Endothelial cell of umbilical vein (primary cell): Measurements from ENCODE around the gene RASL12. TPM values are rescaled to one million over a fixed set of nuclear protein-coding genes. Genes with fewer than 3 reads are reported as not detected.

ENCODE experiments used
- BruUV-seq: library from RNA; stranded (reverse); fragments of 400-500 nt; replicated peaks from 2 replicates; lab custom pipeline; 2021; lab: Mats Ljungman, UMichigan
- CTCF ChIA-PET: fragments of 300-600, 350-600 bp; sonication (Branson Sonifier 250); formaldehyde crosslinking; loops from one replicate; lab custom pipeline; 2021; ENCODE audit warnings: antibody characterized with exemption, inconsistent platforms; lab: Charles Lee
- POLR2A ChIA-PET: fragments of 300-600, 350-600 bp; sonication (Branson Sonifier 250); formaldehyde crosslinking; loops from one replicate; lab custom pipeline; 2021; ENCODE audit warnings: antibody characterized with exemption, inconsistent platforms; lab: Charles Lee
- DNase-seq: peaks from one replicate; pipeline ENCODE4 v3.0.0-alpha.2; 2011; ENCODE audit warnings: low read depth, low spot score
- FAIRE-seq: peaks from 2 replicates; lab custom pipeline; 2011; peaks lifted over from hg19 to GRCh38; lab: Jason Lieb, UNC
- H2AFZ ChIP-seq: 2 replicates; pipeline ENCODE4 v1.6.0; 2012; ENCODE audit warnings: low read depth, low read length, control low read depth, inconsistent platforms
- H3K27ac ChIP-seq: 2 replicates; pipeline ENCODE4 v1.5.1; 2011; ENCODE audit warnings: low read depth, mild to moderate bottlenecking, control low read depth, low read length, moderate library complexity; ENCODE audit not compliant: insufficient read depth
- H3K27me3 ChIP-seq, 2 experiments: 2 replicates each; pipeline versions ENCODE4 v1.6.0 to v1.6.1; 2011; ENCODE audit warnings: low read length in 2 of 2, mixed read lengths in 1 of 2; ENCODE audit not compliant: control insufficient read depth in 2 of 2, insufficient read depth in 2 of 2
- H3K36me3 ChIP-seq, 2 experiments: 2 replicates in 1 of 2; 3 replicates in 1 of 2; pipeline ENCODE4 v1.5.1; 2011; ENCODE audit warnings: low read length in 2 of 2, mild to moderate bottlenecking in 1 of 2, moderate library complexity in 1 of 2; ENCODE audit not compliant: control insufficient read depth in 2 of 2, insufficient read depth in 2 of 2; ENCODE audit errors: extremely low read depth in 1 of 2
- H3K4me1 ChIP-seq: 3 replicates; pipeline ENCODE4 v1.5.1; 2011; ENCODE audit warnings: mild to moderate bottlenecking, low read length; ENCODE audit not compliant: control insufficient read depth, insufficient read depth; ENCODE audit errors: extremely low read depth
- H3K4me2 ChIP-seq: 2 replicates; pipeline ENCODE4 v1.6.1; 2011; ENCODE audit warnings: low read length, control low read depth, mixed read lengths; ENCODE audit not compliant: insufficient read depth
- H3K4me3 ChIP-seq, 3 experiments: fragments of 200-600 bp in 1 of 3; sonication (generic), shearing (Covaris generic) in 1 of 3; replicated peaks in 1 of 3; 2 replicates each; pipeline ENCODE4 v1.5.1; 2011 to 2016; ENCODE audit warnings: control low read depth in 3 of 3, low read length in 3 of 3, mild to moderate bottlenecking in 2 of 3, inconsistent platforms in 1 of 3, low read depth in 1 of 3, moderate library complexity in 1 of 3; ENCODE audit not compliant: insufficient read depth in 1 of 3
- H3K79me2 ChIP-seq: 2 replicates; pipeline ENCODE4 v1.6.0; 2012; ENCODE audit warnings: low read length, inconsistent platforms; ENCODE audit not compliant: control insufficient read depth, insufficient read depth
- H3K9ac ChIP-seq: replicated peaks from 2 replicates; pipeline ENCODE3; 2011; ENCODE audit warnings: low read length, control low read depth; ENCODE audit not compliant: insufficient read depth; ENCODE audit errors: extremely low read depth
- H3K9me1 ChIP-seq: replicated peaks from 3 replicates; pipeline ENCODE4 v1.6.0; 2011; ENCODE audit warnings: mild to moderate bottlenecking, low read length; ENCODE audit not compliant: control insufficient read depth, insufficient read depth; ENCODE audit errors: extremely low read depth
- H3K9me3 ChIP-seq: replicated peaks from 2 replicates; pipeline ENCODE4 v1.5.1; 2012; ENCODE audit warnings: low read length, inconsistent platforms; ENCODE audit not compliant: control insufficient read depth, insufficient read depth
- H4K20me1 ChIP-seq: replicated peaks from 2 replicates; pipeline ENCODE3; 2011; ENCODE audit warnings: mild to moderate bottlenecking, low read length; ENCODE audit not compliant: control insufficient read depth, insufficient read depth; ENCODE audit errors: extremely low read depth
- EZH2 ChIP-seq: IDR thresholded peaks from 2 replicates; pipeline ENCODE4 v1.6.1; 2012; ENCODE audit warnings: borderline replicate concordance, low read depth, mild to moderate bottlenecking, moderate library complexity, low read length, inconsistent platforms; ENCODE audit not compliant: severe bottlenecking
- JUN ChIP-seq: IDR thresholded peaks from 2 replicates; pipeline ENCODE4 v1.6.1; 2011; ENCODE audit warnings: borderline replicate concordance, low read depth; ENCODE audit not compliant: insufficient read length, insufficient read depth
- dilution Hi-C: fragments of 300-500 bp; cut with MboI; formaldehyde crosslinking; loops from one replicate; pipeline ENCODE4 v1.15.0; 2019; ENCODE audit warnings: low sequenced_read_pairs; ENCODE audit not compliant: extremely low pct_ligation_motif_present
- intact Hi-C: fragments of 100-400 bp; cut with micrococcal nuclease; formaldehyde crosslinking; loops from one replicate; pipeline ENCODE4 v1.10.0; 2022
- polyA plus RNA-seq, 4 experiments: library from polyadenylated mRNA; depleted of rRNA in 3 of 4; stranded (reverse) in 3 of 4; unstranded in 1 of 4; fragments of >200 nt; gene quantifications; 2 replicates each; pipeline versions ENCODE4 v1.2.1 to v1.2.3, GENCODE V29; 2011 to 2012; ENCODE audit warnings: missing spikeins in 1 of 4
- total RNA-seq: library from RNA; stranded (reverse); gene quantifications from 2 replicates; pipeline ENCODE4 v1.2.3, GENCODE V29; 2021
- TF ChIP-seq, protein P1 (sequence below): IDR thresholded peaks from 2 replicates; pipeline ENCODE4 v1.6.1; 2011; ENCODE audit not compliant: insufficient read depth, insufficient read length
- TF ChIP-seq, protein P2 (sequence below), 2 donors: IDR thresholded peaks; 1 replicate in 1 of 2; 2 replicates in 1 of 2; pipeline ENCODE4 v1.5.1; 2011; ENCODE audit warnings: low read length in 2 of 2, mild to moderate bottlenecking in 2 of 2, moderate library complexity in 2 of 2, control low read depth in 1 of 2, inconsistent platforms in 1 of 2, low read depth in 1 of 2; ENCODE audit not compliant: insufficient read depth in 1 of 2; ENCODE audit errors: extremely low read depth in 1 of 2

Gene RASL12
- total and polyA plus RNA-seq, 2 donors (not counting 3 experiments of a cell fraction or from before 2014, with no cell fraction given) = not detected

- dilution Hi-C loops = no loop called here
- H3K36me3 ChIP-seq = no peaks in the 10 kb centered on the region
- H3K9me3 ChIP-seq = no peaks in the 10 kb centered on the region
- H3K4me1 ChIP-seq = no peaks in the 10 kb centered on the region
- H2AFZ ChIP-seq = no peak overlapping the region
- FAIRE-seq (no peak), DNase-seq (no peak)
- no peak overlapping the region for H3K9ac ChIP-seq
- no peaks in the 10 kb centered on the region for H4K20me1 ChIP-seq
- TF ChIP-seq, protein P1, sequence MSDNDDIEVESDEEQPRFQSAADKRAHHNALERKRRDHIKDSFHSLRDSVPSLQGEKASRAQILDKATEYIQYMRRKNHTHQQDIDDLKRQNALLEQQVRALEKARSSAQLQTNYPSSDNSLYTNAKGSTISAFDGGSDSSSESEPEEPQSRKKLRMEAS = no peak
- no peak for TF ChIP-seq JUN
- no peak overlapping the region for H3K27ac ChIP-seq
- no TSS peak for BruUV-seq
- H3K4me3 ChIP-seq = no peak overlapping the region
- H3K9me1 ChIP-seq = no peaks in the 10 kb centered on the region
- peaks cover 20% of the 10 kb centered on the region in 2 experiments for H3K27me3 ChIP-seq
- POLR2A ChIA-PET = no interaction called here
- no peak overlapping the region for H3K4me2 ChIP-seq
- CTCF ChIA-PET = interaction anchor here (0.9 to 8.8 kb wide), 8 partner anchors 8 to 359 kb away, joined by 3 to 64 read pairs (median 6); no protein-coding TSS in a partner anchor
- intact Hi-C loops = no loop called here
- H3K79me2 ChIP-seq = no peaks in the 10 kb centered on the region
These were observed 19.6 kb upstream of the RASL12 start for GRCh38 chr15:65087411-65087810.

DNA sequence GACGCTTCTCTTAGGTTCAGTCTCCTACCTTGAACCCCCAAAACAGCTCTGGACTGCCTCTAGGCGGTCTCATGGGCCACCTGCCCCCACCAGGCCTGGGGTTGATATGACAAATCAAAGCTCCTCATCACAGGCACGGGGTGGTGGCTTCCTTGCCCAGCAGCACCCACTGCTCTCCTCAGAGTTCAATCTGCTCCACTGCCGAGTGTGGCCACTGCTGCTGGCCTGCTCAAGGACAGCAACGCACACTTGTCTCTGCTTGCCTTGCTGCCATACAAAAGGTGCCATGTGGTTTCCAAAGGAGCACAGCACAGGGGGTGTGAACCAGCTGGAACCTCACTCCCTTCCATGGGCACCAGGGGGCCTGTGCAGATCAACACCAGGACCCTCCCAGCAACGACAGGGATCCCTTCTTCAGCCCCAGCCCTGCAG, 18.9 kb upstream of the RASL12 start:
- no TSS peak for BruUV-seq
- no peaks in the 10 kb centered on the region for H3K36me3 ChIP-seq
- H3K4me1 ChIP-seq = no peaks in the 10 kb centered on the region
- peak; percentile 11 for DNase-seq
- no peak overlapping the region for H3K4me2 ChIP-seq
- no peak overlapping the region for H2AFZ ChIP-seq
- no peak overlapping the region for H3K27ac ChIP-seq
- no peaks in the 10 kb centered on the region for H3K79me2 ChIP-seq
- POLR2A ChIA-PET = no interaction called here
- H3K9ac ChIP-seq = no peak overlapping the region
- H4K20me1 ChIP-seq = no peaks in the 10 kb centered on the region
- intact Hi-C loops = loop anchor here (1.0 kb wide), 1 partner anchor 32 kb away; no protein-coding TSS in a partner anchor
- H3K27me3 ChIP-seq = peaks cover 24 to 27% of the 10 kb centered on the region in 2 experiments
- TF ChIP-seq, protein P2, sequence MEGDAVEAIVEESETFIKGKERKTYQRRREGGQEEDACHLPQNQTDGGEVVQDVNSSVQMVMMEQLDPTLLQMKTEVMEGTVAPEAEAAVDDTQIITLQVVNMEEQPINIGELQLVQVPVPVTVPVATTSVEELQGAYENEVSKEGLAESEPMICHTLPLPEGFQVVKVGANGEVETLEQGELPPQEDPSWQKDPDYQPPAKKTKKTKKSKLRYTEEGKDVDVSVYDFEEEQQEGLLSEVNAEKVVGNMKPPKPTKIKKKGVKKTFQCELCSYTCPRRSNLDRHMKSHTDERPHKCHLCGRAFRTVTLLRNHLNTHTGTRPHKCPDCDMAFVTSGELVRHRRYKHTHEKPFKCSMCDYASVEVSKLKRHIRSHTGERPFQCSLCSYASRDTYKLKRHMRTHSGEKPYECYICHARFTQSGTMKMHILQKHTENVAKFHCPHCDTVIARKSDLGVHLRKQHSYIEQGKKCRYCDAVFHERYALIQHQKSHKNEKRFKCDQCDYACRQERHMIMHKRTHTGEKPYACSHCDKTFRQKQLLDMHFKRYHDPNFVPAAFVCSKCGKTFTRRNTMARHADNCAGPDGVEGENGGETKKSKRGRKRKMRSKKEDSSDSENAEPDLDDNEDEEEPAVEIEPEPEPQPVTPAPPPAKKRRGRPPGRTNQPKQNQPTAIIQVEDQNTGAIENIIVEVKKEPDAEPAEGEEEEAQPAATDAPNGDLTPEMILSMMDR (IDR thresholded peaks at IDR 0.05; ENCODE audit: extremely low read depth in 1 of 2, insufficient read depth in 1 of 2, low read depth in 1 of 2, low read length in 2 of 2) = peak in 1 of 2 donors; percentile 36
- TF ChIP-seq EZH2 = no peak
- CTCF ChIA-PET = interaction anchor here (0.9 to 8.8 kb wide), 8 partner anchors 9 to 358 kb away, joined by 3 to 64 read pairs (median 6); no protein-coding TSS in a partner anchor
- no peaks in the 10 kb centered on the region for H3K9me1 ChIP-seq
- no peak overlapping the region for H3K4me3 ChIP-seq
- dilution Hi-C loops = no loop called here
- no peaks in the 10 kb centered on the region for H3K9me3 ChIP-seq
- no peak for FAIRE-seq
